HFFc6 (cell line): ENCODE measurements around the gene CD2. TPM values are rescaled to one million over a fixed set of nuclear protein-coding genes. Genes with fewer than 3 reads are reported as not detected.

Experiments used
- DNase-seq: peaks from one replicate; pipeline ENCODE4 v3.0.0-alpha.2; 2018
- H3K27ac Mint-ChIP-seq: 2 replicates; pipeline ENCODE4 v1.8.0; 2020; ENCODE audit warnings: mild to moderate bottlenecking, mixed read lengths
- H3K27me3 Mint-ChIP-seq: 2 replicates; pipeline ENCODE4 v1.8.0; 2021; ENCODE audit warnings: mild to moderate bottlenecking, moderate library complexity, mixed read lengths; ENCODE audit not compliant: insufficient read depth
- H3K36me3 Mint-ChIP-seq: 2 replicates; pipeline ENCODE4 v1.8.0; 2021; ENCODE audit warnings: low read depth, mixed read lengths
- H3K4me1 Mint-ChIP-seq: 2 replicates; pipeline ENCODE4 v1.8.0; 2020; ENCODE audit warnings: low read depth, mixed read lengths
- H3K4me3 Mint-ChIP-seq: 2 replicates; pipeline ENCODE4 v1.8.0; 2020; ENCODE audit warnings: mild to moderate bottlenecking, moderate library complexity, mixed read lengths
- H3K9me3 Mint-ChIP-seq: 2 replicates; pipeline ENCODE4 v1.8.0; 2020; ENCODE audit warnings: mild to moderate bottlenecking, mixed read lengths
- CTCF ChIP-seq: fragments of 200-600 bp; sonication (generic); IDR thresholded peaks from 2 replicates; pipeline ENCODE4 v1.5.0; 2021; ENCODE audit warnings: antibody characterized with exemption, mild to moderate bottlenecking
- total RNA-seq, 6 experiments: library from RNA; stranded (reverse); fragmentation: NEBNext Ultra II Directional; extraction: Animal tissue kit (Norgen Biotek cat#: 25700); gene quantifications; 2 replicates in 1 of 6; 3 replicates in 5 of 6; pipeline ENCODE4 v1.2.3, GENCODE V29; 2021

Gene CD2
- total RNA-seq, 6 experiments from 2014 or later = not detected

DNA sequence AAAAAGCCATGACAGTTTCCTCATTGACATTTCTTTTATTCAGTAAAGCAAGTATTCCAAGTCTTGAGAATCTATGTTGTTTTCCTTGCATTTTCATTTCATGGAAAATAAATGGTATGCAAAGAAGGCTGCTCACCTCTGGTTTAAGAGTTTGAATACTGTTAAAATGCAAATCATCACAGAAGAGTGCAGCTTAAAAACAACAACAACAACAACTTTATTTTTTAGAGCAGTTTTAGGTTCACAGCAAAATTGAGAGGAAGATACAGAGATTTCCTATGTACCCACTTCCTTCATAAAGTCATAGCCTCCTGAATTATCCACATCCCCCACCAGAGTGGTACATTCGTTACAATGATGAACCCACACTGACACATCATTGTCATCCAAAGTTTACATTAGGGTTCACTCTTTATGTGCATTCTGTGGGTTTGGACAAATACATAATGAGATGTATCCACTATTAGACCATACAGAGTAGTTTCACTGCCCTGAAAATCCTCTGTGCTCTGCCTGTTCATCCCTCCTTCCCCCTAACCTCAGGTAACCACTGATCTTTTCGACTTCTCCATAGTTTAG, 39.2 kb downstream of the CD2 start:
- Mint-ChIP-seq H3K4me1 (no peaks in the 10 kb centered on the region), H3K36me3 (no peaks in the 10 kb centered on the region), H3K4me3 (no peak overlapping the region), H3K27ac (no peak overlapping the region), H3K27me3 (peaks cover 7% of the 10 kb centered on the region), H3K9me3 (no peaks in the 10 kb centered on the region)
- no peak for DNase-seq
- TF ChIP-seq CTCF = no peak

DNA sequence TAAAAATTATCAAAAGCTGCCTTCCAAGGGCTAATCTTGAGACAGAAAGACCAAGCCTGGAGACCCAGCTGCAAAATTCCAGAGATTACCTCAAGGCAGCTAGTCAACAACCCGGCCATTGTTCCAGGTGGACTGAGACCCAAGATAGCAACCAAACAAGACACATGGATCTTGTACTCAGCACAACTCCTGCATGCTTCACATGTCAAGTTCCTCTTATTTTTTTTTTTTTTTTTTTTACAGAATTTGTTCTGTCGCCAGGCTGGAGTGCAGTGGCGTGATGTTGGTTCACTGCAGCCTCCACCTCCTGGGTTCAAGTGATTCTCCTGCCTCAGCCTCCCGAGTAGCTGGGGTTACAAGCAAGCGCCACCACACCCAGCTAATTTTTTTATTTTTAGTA, 40.1 kb downstream of the CD2 start:
- Mint-ChIP-seq H3K27me3 (peaks cover 7% of the 10 kb centered on the region), H3K4me1 (no peaks in the 10 kb centered on the region), H3K27ac (no peak overlapping the region), H3K9me3 (no peaks in the 10 kb centered on the region), H3K4me3 (no peak overlapping the region), H3K36me3 (no peaks in the 10 kb centered on the region)
- no peak for DNase-seq
- TF ChIP-seq CTCF = no peak

GRCh38 chr1:116794804-116795481, 40.7 kb downstream of the CD2 start:
- TF ChIP-seq CTCF = no peak
- Mint-ChIP-seq H3K4me3 (no peak overlapping the region), H3K9me3 (no peaks in the 10 kb centered on the region), H3K36me3 (no peaks in the 10 kb centered on the region), H3K27me3 (peaks cover 12% of the 10 kb centered on the region), H3K27ac (no peak overlapping the region), H3K4me1 (no peaks in the 10 kb centered on the region)
- no peak for DNase-seq

- no peaks in the 10 kb centered on the region for H3K36me3 Mint-ChIP-seq
- H3K9me3 Mint-ChIP-seq = no peaks in the 10 kb centered on the region
- H3K4me3 Mint-ChIP-seq = no peak overlapping the region
- no peak for DNase-seq
- H3K27me3 Mint-ChIP-seq = peaks cover 17% of the 10 kb centered on the region
- TF ChIP-seq CTCF = no peak
- H3K4me1 Mint-ChIP-seq = no peaks in the 10 kb centered on the region
- H3K27ac Mint-ChIP-seq = no peak overlapping the region
Observed at GRCh38 chr1:116795482-116795829, 41.2 kb downstream of the CD2 start.

GRCh38 chr1:116804736-116805135, 50.5 kb downstream of the CD2 start:
- Mint-ChIP-seq H3K4me3 (no peak overlapping the region), H3K27me3 (peaks cover 22% of the 10 kb centered on the region), H3K27ac (no peak overlapping the region)

More at GRCh38 chr1:116804736-116805135, 50.5 kb downstream of the CD2 start:
- no peak for TF ChIP-seq CTCF
- no peak for DNase-seq
- Mint-ChIP-seq H3K9me3 (no peaks in the 10 kb centered on the region), H3K4me1 (no peaks in the 10 kb centered on the region), H3K36me3 (no peaks in the 10 kb centered on the region)
